Mucosa of descending colon (tissue), 3 donors: ENCODE measurements around the gene CCDC85C. TPM values are rescaled to one million over a fixed set of nuclear protein-coding genes. Genes with fewer than 3 reads are reported as not detected.
A peak's percentile ranks its signal among the peaks of the same experiment; 100 is the strongest.

Experiments used
- ATAC-seq: fragments of 200-7000 bp; cut with Tn5 transposase; one replicate; pipeline ENCODE4 v1.9.1; 2020; ENCODE audit warnings: mild to moderate bottlenecking, moderate library complexity
- DNase-seq, 3 donors: peaks; one replicate each; pipeline ENCODE4 v3.0.0-alpha.2; 2020
- H3K36me3 ChIP-seq: fragments of 200-600 bp; one replicate; pipeline ENCODE4 v1.8.0; 2021; ENCODE audit warnings: low read depth, mild to moderate bottlenecking
- H3K4me1 ChIP-seq: fragments of 200-600 bp; one replicate; pipeline ENCODE4 v1.8.0; 2021; ENCODE audit warnings: low read depth, mild to moderate bottlenecking
- H3K4me3 ChIP-seq: fragments of 200-600 bp; one replicate; pipeline ENCODE4 v1.8.0; 2021; ENCODE audit warnings: mild to moderate bottlenecking
- H3K9me3 ChIP-seq: fragments of 200-600 bp; one replicate; pipeline ENCODE4 v1.8.0; 2021; ENCODE audit warnings: mild to moderate bottlenecking
- CTCF ChIP-seq: fragments of 200-600 bp; IDR thresholded peaks from one replicate; pipeline ENCODE4 v1.8.0; 2022; ENCODE audit warnings: antibody characterized with exemption, mild to moderate bottlenecking
- intact Hi-C, 2 donors: fragments of 100-400 bp; cut with DNase I in 1 of 2; cut with micrococcal nuclease in 1 of 2; formaldehyde crosslinking; loops; one replicate each; pipeline versions ENCODE4 v1.11.0 to v1.11.1; 2022; cut with DNase I, micrococcal nuclease
- total RNA-seq, 3 donors: library from RNA; stranded (reverse); fragmentation: NEBNext Ultra II Directional in 2 of 3; extraction: Animal tissue kit (Norgen Biotek cat#: 25700) in 2 of 3; gene quantifications; one replicate each; pipeline versions ENCODE4 v1.2.1 to v1.2.4, GENCODE V29; 2021 to 2023
- donor health status: DM: no; HTN: no; CAD: no; lungs with moderate emphysema.
- donor health status: DM: no; HTN: no; CAD: no.
- donor health status: DM: no; HTN: yes; CAD: no.

The CCDC85C gene
- total RNA-seq, 3 donors from 2014 or later: 66.2 to 102 (median 66.2) TPM

GRCh38 chr14:99578541-99579101, 25.4 kb downstream of the CCDC85C start:
- H3K4me1 ChIP-seq: peaks cover 60% of the 10 kb centered on the region
- no peak overlapping the region for H3K4me3 ChIP-seq
- intact Hi-C loops: no loop called here
- no peaks in the 10 kb centered on the region for H3K36me3 ChIP-seq
- peak; percentile 34 for ATAC-seq
- no peaks in the 10 kb centered on the region for H3K9me3 ChIP-seq
- TF ChIP-seq CTCF: no peak
- peak in 1 of 3 donors; percentile 65 for DNase-seq

- intact Hi-C loops: no loop called here
- no peak for ATAC-seq
These were observed 27.0 kb downstream of the CCDC85C start for GRCh38 chr14:99576761-99577705.

GRCh38 chr14:99576304-99576703, 27.7 kb downstream of the CCDC85C start:
- Histone ChIP-seq H3K36me3 (no peaks in the 10 kb centered on the region), H3K9me3 (no peaks in the 10 kb centered on the region), H3K4me3 (no peak overlapping the region), H3K4me1 (peaks cover 80% of the 10 kb centered on the region)
- no peak for DNase-seq
- ATAC-seq: no peak
- no peak for TF ChIP-seq CTCF
- intact Hi-C loops: no loop called here

More at GRCh38 chr14:99576761-99577705, 27.0 kb downstream of the CCDC85C start:
- TF ChIP-seq CTCF: no peak
- Histone ChIP-seq H3K36me3 (no peaks in the 10 kb centered on the region), H3K4me3 (no peak overlapping the region), H3K4me1 (peaks cover 74% of the 10 kb centered on the region), H3K9me3 (no peaks in the 10 kb centered on the region)
- DNase-seq: no peak

GRCh38 chr14:99575043-99576023, 28.7 kb downstream of the CCDC85C start:
- Histone ChIP-seq H3K4me3 (no peak overlapping the region), H3K36me3 (no peaks in the 10 kb centered on the region), H3K4me1 (peaks cover 82% of the 10 kb centered on the region), H3K9me3 (no peaks in the 10 kb centered on the region)
- DNase-seq (peak; percentile 78 to 91 (median 87)), ATAC-seq (peak; percentile 67)
- intact Hi-C loops: no loop called here
- TF ChIP-seq CTCF: no peak

- ATAC-seq: peak; percentile 35
These were observed 29.7 kb downstream of the CCDC85C start for GRCh38 chr14:99574099-99574880.

More at GRCh38 chr14:99574099-99574880, 29.7 kb downstream of the CCDC85C start:
- no peaks in the 10 kb centered on the region for H3K9me3 ChIP-seq
- no peak overlapping the region for H3K4me3 ChIP-seq
- peaks cover 81% of the 10 kb centered on the region for H3K4me1 ChIP-seq
- TF ChIP-seq CTCF: no peak
- no peaks in the 10 kb centered on the region for H3K36me3 ChIP-seq
- intact Hi-C loops: no loop called here
- DNase-seq: peak in 2 of 3 donors; percentile 74 to 78
